ENCODE results near the gene SLC41A2.
A peak's percentile ranks its signal among the peaks of the same experiment; 100 is the strongest.

The SLC41A2 gene

GRCh38 chr12:104958001-104958804, at the start of gene SLC41A2 (continued):
- 0 out of 2 replicates have a peak, but pooled peaks have one; percentile 5 for TF ChIP-seq ZBTB11 (tag by site-specific recombination; conservative IDR thresholded peaks at IDR 0.05; ENCODE audit: low read depth)
- TF ChIP-seq ZNF311 (tag by site-specific recombination; IDR thresholded peaks at IDR 0.05; ENCODE audit: borderline replicate concordance): no peak
- TF ChIP-seq AEBP2 (tag by site-specific recombination; IDR thresholded peaks at IDR 0.05; ENCODE audit: borderline replicate concordance): no peak
- peak; percentile 55; the same call in 1 of the 2 replicates for TF ChIP-seq REST (tag by site-specific recombination; IDR thresholded peaks at IDR 0.05)
- no peak for TF ChIP-seq ZNF155 (tag by site-specific recombination; IDR thresholded peaks at IDR 0.05)
- peak; percentile 94 for TF ChIP-seq KLF8 (tag by site-specific recombination; IDR thresholded peaks at IDR 0.05)

- TF ChIP-seq SETDB1 (IDR thresholded peaks at IDR 0.05; ENCODE audit: insufficient read length, low read length): no peak
- no peak for TF ChIP-seq ZSCAN5A (tag by site-specific recombination; IDR thresholded peaks at IDR 0.05)
- TF ChIP-seq ZNF335 (tag by site-specific recombination; conservative IDR thresholded peaks at IDR 0.05): no peak
- no peak for TF ChIP-seq PRDM2 (tag by site-specific recombination; IDR thresholded peaks at IDR 0.05; ENCODE audit: borderline replicate concordance)
- no peak for TF ChIP-seq ZNF624 (tag by site-specific recombination; IDR thresholded peaks at IDR 0.05)
- no peak for TF ChIP-seq ZNF24 (tag by site-specific recombination; IDR thresholded peaks at IDR 0.05)
- H3K27ac ChIP-seq (ENCODE audit: extremely low read depth, low read depth, low read length): no peak overlapping the region
- H3K36me3 ChIP-seq (ENCODE audit: control insufficient read depth in 2 of 2, insufficient read depth in 1 of 2, low read length in 2 of 2): peaks cover 25 to 79% of the 10 kb centered on the region in 2 experiments
- H3K4me3 ChIP-seq (ENCODE audit: low read depth, low read length): no peak overlapping the region
- ChIA-PET POLR2A (no interaction called here), CTCF (no interaction called here)
- no peaks in the 10 kb centered on the region for H3K4me1 ChIP-seq (ENCODE audit: control insufficient read depth, insufficient read depth, low read length)
- H3K9me3 ChIP-seq (ENCODE audit: control insufficient read depth, insufficient read depth, low read depth, low read length): no peaks in the 10 kb centered on the region
Observed at GRCh38 chr12:105001476-105001875, 43.4 kb upstream of the SLC41A2 start.

Data from HEK293 (cell line).